Transverse colon (tissue), 4 donors: Measurements from ENCODE around the gene DYNLRB2. TPM values are rescaled to one million over a fixed set of nuclear protein-coding genes. Genes with fewer than 3 reads are reported as not detected.

Experiments
- DNase-seq: peaks from one replicate; pipeline ENCODE4 v3.0.0-alpha.2; 2019
- H3K27ac ChIP-seq, 4 donors: fragments of 200-600 bp; sonication (generic); 2 replicates each; pipeline ENCODE4 v1.5.1; 2016 to 2018; ENCODE audit warnings: inconsistent platforms in 4 of 4
- H3K27me3 ChIP-seq: fragments of 200-600 bp; sonication (generic); 2 replicates; pipeline ENCODE4 v1.5.1; 2017; ENCODE audit warnings: inconsistent platforms
- H3K36me3 ChIP-seq, 4 donors: fragments of 200-600 bp; sonication (generic); 2 replicates each; pipeline ENCODE4 v1.5.1; 2017 to 2019; ENCODE audit warnings: inconsistent platforms in 4 of 4
- H3K4me1 ChIP-seq, 4 donors: fragments of 200-600 bp; sonication (generic); 2 replicates each; pipeline ENCODE4 v1.5.1; 2017 to 2020; ENCODE audit warnings: inconsistent platforms in 4 of 4
- H3K4me3 ChIP-seq, 4 donors: fragments of 200-600 bp; sonication (generic); 1 replicate in 1 of 4; 2 replicates in 3 of 4; pipeline versions ENCODE4 v1.5.1 to v1.6.1; 2017 to 2019; ENCODE audit warnings: inconsistent platforms in 4 of 4
- H3K9me3 ChIP-seq, 2 donors: fragments of 200-600 bp; sonication (generic); 2 replicates each; pipeline ENCODE4 v1.5.1; 2017 to 2019; ENCODE audit warnings: inconsistent platforms in 2 of 2
- EP300 ChIP-seq: sonication (generic); formaldehyde crosslinking; IDR thresholded peaks from one replicate; pipeline ENCODE4 v1.6.1; 2017; ENCODE audit warnings: antibody characterized with exemption, low read depth
- POLR2A ChIP-seq: fragments of 450-650 bp; IDR thresholded peaks from one replicate; pipeline ENCODE4 v1.6.1; 2016; ENCODE audit warnings: antibody characterized with exemption, mild to moderate bottlenecking, moderate library complexity
- POLR2AphosphoS5 ChIP-seq, 3 donors: sonication (generic); formaldehyde crosslinking; IDR thresholded peaks; one replicate each; pipeline ENCODE4 v1.6.1; 2016; ENCODE audit warnings: antibody characterized with exemption in 3 of 3
- WGBS, 2 donors: methylation state at CpG; one replicate each; pipeline ENCODE4 v1.1.5; 2018; ENCODE audit warnings: low coverage in 1 of 2; 5-methylcytosine and 5-hydroxymethylcytosine counted together
- in situ Hi-C, 4 donors: fragments of 200-750 bp; cut with MboI; loops; one replicate each; pipeline versions ENCODE4 v1.15.0 to v1.15.1; 2017; ENCODE audit warnings: low sequenced_read_pairs in 3 of 4, low pct_ligation_motif_present in 1 of 4, low pct_unique_long_range_greater_than_20kb in 1 of 4
- intact Hi-C: fragments of 100-400 bp; cut with DNase I; formaldehyde crosslinking; loops from one replicate; pipeline ENCODE4 v1.15.1; 2023; ENCODE audit warnings: low total_unique reads
- total RNA-seq, 4 donors: library from RNA; depleted of rRNA; stranded (reverse); fragments of >200 nt; gene quantifications; one replicate each; pipeline ENCODE4 v1.1.0, GENCODE V29; 2016
- TF ChIP-seq, protein P1 (sequence below), 5 experiments: fragments of 200-600 bp in 3 of 5; fragments of 450-650 bp in 2 of 5; sonication (generic) in 3 of 5; IDR thresholded peaks; 1 replicate in 2 of 5; 2 replicates in 3 of 5; pipeline ENCODE4 v1.5.1; 2016 to 2017; ENCODE audit warnings: antibody characterized with exemption in 5 of 5, inconsistent platforms in 3 of 5, mild to moderate bottlenecking in 2 of 5, moderate library complexity in 1 of 5

Gene DYNLRB2
- total RNA-seq, result not detected

DNA sequence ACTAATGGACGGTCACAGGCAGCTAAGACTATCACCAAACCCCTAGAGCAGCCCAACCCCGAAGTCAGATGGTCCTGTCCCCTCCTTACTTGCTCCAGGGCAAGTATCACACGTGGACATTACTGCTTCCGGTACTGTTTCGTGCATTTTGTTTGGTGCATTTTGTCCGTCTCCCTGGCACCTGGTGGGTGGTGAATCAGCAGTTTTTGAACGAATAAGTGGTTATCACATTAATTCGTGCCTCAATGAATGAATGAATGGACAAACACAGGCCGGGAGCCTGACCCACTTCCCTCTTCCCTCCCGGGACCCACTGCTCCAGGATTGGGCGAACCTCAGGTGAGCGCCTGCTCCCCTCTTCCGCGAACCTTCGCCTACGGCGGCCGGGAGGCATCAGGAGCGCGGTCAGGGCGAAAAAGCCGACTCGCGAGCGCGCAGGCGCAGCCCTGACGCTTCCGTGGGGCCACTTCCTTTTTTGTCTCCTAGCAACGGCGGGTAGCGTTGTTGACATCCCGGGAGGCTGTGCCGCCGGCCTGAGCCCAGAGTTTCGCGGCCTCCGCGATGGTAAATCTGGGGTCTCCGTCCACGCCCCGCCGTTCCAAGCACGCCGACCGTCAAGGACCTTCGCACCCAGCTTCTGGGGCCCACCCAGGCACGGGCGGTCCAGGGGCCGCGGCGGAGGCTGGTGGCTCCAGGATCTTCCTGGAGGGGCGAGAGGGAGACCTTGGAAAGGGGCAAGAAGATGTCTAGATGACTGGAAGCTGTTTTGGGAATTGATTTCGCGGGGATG lies at the start of gene DYNLRB2:
DYNLRB2 (plus strand) TSS at position 478 of the 790 bp plus-strand sequence; CDS start at position 562, 84 bp downstream.
- Histone ChIP-seq H3K4me1 (peaks cover 0 to 19% (median 3%) of the 10 kb centered on the region in 4 donors), H3K36me3 (no peaks in the 10 kb centered on the region), H3K27ac (peak within 1 kb of the TSS; percentile 66 to 79 (median 70)), H3K9me3 (no peaks in the 10 kb centered on the region), H3K4me3 (peak within 1 kb of the TSS; percentile 52 to 63 (median 52)), H3K27me3 (peaks cover 28% of the 10 kb centered on the region)
- peak; percentile 95 for DNase-seq
- WGBS, 2 donors, result 0 to 2% methylated on average over 6 to 41 of the region's 55 CpGs
- TF ChIP-seq POLR2AphosphoS5 (IDR thresholded peaks at IDR 0.05), result peak; percentile 58 to 82 (median 75)
- TF ChIP-seq EP300, result no peak
- peak; percentile 49 for TF ChIP-seq POLR2A
- TF ChIP-seq, protein P1, sequence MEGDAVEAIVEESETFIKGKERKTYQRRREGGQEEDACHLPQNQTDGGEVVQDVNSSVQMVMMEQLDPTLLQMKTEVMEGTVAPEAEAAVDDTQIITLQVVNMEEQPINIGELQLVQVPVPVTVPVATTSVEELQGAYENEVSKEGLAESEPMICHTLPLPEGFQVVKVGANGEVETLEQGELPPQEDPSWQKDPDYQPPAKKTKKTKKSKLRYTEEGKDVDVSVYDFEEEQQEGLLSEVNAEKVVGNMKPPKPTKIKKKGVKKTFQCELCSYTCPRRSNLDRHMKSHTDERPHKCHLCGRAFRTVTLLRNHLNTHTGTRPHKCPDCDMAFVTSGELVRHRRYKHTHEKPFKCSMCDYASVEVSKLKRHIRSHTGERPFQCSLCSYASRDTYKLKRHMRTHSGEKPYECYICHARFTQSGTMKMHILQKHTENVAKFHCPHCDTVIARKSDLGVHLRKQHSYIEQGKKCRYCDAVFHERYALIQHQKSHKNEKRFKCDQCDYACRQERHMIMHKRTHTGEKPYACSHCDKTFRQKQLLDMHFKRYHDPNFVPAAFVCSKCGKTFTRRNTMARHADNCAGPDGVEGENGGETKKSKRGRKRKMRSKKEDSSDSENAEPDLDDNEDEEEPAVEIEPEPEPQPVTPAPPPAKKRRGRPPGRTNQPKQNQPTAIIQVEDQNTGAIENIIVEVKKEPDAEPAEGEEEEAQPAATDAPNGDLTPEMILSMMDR (IDR thresholded peaks at IDR 0.05), result no peak
- in situ Hi-C loops (loop anchor here (25.0 kb wide), 2 partner anchors 272 to 1197 kb away; partner anchors contain the start of gene CDYL2 (in 4 of the 4)), intact Hi-C loops (no loop called here)

GRCh38 chr16:80500116-80500859 lies 40.5 kb upstream of the DYNLRB2 start:
- no peak for DNase-seq
- intact Hi-C loops, result no loop called here
- in situ Hi-C loops, result no loop called here
- Histone ChIP-seq H3K27me3 (no peaks in the 10 kb centered on the region), H3K36me3 (no peaks in the 10 kb centered on the region), H3K4me1 (no peaks in the 10 kb centered on the region), H3K27ac (no peak overlapping the region), H3K9me3 (no peaks in the 10 kb centered on the region), H3K4me3 (no peak overlapping the region)
- TF ChIP-seq POLR2AphosphoS5 (IDR thresholded peaks at IDR 0.05) (no peak), POLR2A (no peak), EP300 (no peak)
- TF ChIP-seq, protein P1 (IDR thresholded peaks at IDR 0.05), result no peak
- WGBS, 2 donors, result 68 to 77% methylated on average over 4 to 11 of the region's 11 CpGs

DNA sequence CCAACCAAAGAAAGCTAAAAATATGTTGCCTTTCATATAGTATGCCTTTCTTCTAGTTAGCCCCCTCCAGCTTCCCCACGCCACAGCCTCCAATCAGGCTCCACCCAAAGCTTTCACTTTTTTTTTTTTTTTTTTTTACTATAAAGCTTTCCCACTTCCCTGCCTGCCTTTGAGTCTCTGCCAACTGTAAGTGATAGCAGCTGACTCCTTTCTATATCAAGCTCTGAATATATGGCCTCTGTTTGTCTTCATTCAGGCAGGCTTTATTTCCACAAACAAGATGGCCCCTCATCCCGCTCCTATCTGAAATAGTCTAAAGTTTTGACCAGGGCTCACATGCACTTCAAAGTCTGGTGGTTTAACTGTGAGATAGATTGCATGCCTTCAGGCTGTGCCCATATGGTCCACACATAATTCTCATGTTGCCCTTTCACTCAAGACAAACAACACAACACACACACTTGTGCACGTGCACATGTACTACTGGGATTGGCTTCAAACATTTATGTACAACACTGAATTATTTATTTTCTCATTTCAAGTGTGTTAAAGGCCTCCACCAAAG lies 39.8 kb upstream of the DYNLRB2 start:
- 73 to 83% methylated on average over 3 of the region's 3 CpGs for WGBS, 2 donors
- H3K27me3 ChIP-seq, result no peaks in the 10 kb centered on the region
- in situ Hi-C loops, result no loop called here
- H3K9me3 ChIP-seq, result no peaks in the 10 kb centered on the region
- intact Hi-C loops, result no loop called here
- TF ChIP-seq POLR2A (no peak), POLR2AphosphoS5 (IDR thresholded peaks at IDR 0.05) (no peak), EP300 (no peak)
- TF ChIP-seq, protein P1 (IDR thresholded peaks at IDR 0.05), result no peak
- H3K27ac ChIP-seq, result no peak overlapping the region
- H3K4me3 ChIP-seq, result no peak overlapping the region
- no peaks in the 10 kb centered on the region for H3K4me1 ChIP-seq
- H3K36me3 ChIP-seq, result no peaks in the 10 kb centered on the region
- no peak for DNase-seq

- in situ Hi-C loops, result no loop called here
- Histone ChIP-seq H3K4me3 (no peak overlapping the region), H3K4me1 (no peaks in the 10 kb centered on the region), H3K9me3 (no peaks in the 10 kb centered on the region), H3K27me3 (no peaks in the 10 kb centered on the region), H3K36me3 (no peaks in the 10 kb centered on the region), H3K27ac (no peak overlapping the region)
- WGBS, 2 donors, result 67 to 74% methylated on average over 2 of the region's 2 CpGs
- TF ChIP-seq POLR2AphosphoS5 (IDR thresholded peaks at IDR 0.05), result no peak
- TF ChIP-seq POLR2A, result no peak
- TF ChIP-seq, protein P1 (IDR thresholded peaks at IDR 0.05), result no peak
- TF ChIP-seq EP300, result no peak
- no peak for DNase-seq
- intact Hi-C loops, result no loop called here
Observed at GRCh38 chr16:80503107-80503506, 37.7 kb upstream of the DYNLRB2 start.
